B cell (primary cell): ENCODE measurements around the gene METAP1D.

Experiments used
- EZH2 ChIP-seq: IDR thresholded peaks from 2 replicates; pipeline ENCODE4 v1.6.1; 2012; ENCODE audit warnings: borderline replicate concordance, low read depth, mild to moderate bottlenecking, moderate library complexity, low read length; ENCODE audit not compliant: insufficient read depth, poor library complexity, severe bottlenecking
- TF ChIP-seq, protein P1 (sequence below): fragments of 200-600 bp; IDR thresholded peaks from one replicate; pipeline ENCODE4 v1.8.0; 2022; ENCODE audit warnings: antibody characterized with exemption, mild to moderate bottlenecking

- TF ChIP-seq, protein P1, sequence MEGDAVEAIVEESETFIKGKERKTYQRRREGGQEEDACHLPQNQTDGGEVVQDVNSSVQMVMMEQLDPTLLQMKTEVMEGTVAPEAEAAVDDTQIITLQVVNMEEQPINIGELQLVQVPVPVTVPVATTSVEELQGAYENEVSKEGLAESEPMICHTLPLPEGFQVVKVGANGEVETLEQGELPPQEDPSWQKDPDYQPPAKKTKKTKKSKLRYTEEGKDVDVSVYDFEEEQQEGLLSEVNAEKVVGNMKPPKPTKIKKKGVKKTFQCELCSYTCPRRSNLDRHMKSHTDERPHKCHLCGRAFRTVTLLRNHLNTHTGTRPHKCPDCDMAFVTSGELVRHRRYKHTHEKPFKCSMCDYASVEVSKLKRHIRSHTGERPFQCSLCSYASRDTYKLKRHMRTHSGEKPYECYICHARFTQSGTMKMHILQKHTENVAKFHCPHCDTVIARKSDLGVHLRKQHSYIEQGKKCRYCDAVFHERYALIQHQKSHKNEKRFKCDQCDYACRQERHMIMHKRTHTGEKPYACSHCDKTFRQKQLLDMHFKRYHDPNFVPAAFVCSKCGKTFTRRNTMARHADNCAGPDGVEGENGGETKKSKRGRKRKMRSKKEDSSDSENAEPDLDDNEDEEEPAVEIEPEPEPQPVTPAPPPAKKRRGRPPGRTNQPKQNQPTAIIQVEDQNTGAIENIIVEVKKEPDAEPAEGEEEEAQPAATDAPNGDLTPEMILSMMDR = no peak
- TF ChIP-seq EZH2 = no peak
Observed at GRCh38 chr2:172046080-172046678, 46.4 kb downstream of the METAP1D start.
